Testis (tissue), 2 donors: ENCODE results near the gene EMILIN2.

ENCODE experiments used
- CTCF ChIP-seq, 3 experiments: fragments of 450-650 bp in 2 of 3; fragments of 200-600 bp in 1 of 3; sonication (generic) in 1 of 3; IDR thresholded peaks; one replicate each; pipeline ENCODE4 v1.5.1; 2016 to 2019; ENCODE audit warnings: antibody characterized with exemption in 3 of 3, mild to moderate bottlenecking in 2 of 3, moderate library complexity in 1 of 3
- POLR2A ChIP-seq: fragments of 450-650 bp; IDR thresholded peaks from one replicate; pipeline ENCODE4 v1.6.1; 2017; ENCODE audit warnings: antibody characterized with exemption, mild to moderate bottlenecking, moderate library complexity

GRCh38 chr18:2848247-2849246 lies 1.7 kb downstream of the EMILIN2 start:
- TF ChIP-seq POLR2A (no peak), CTCF (IDR thresholded peaks at IDR 0.05) (no peak)
